Measurements from ENCODE around the gene SLC7A6.

GRCh38 chr16:68339214-68339613 is 74.9 kb downstream of the SLC7A6 start:
- TF ChIP-seq POLR2AphosphoS5 (IDR thresholded peaks at IDR 0.05; ENCODE audit: borderline replicate concordance, low read depth, low read length) (no peak), EZH2 (IDR thresholded peaks at IDR 0.05) (no peak), FOXP2 (optimal IDR thresholded peaks at IDR 0.05; ENCODE audit: control extremely low read depth, extremely low read length, insufficient read depth) (no peak)
